GM10248 (cell line): ENCODE data around the gene POLR2B.
A peak's percentile ranks its signal among the peaks of the same experiment; 100 is the strongest.
"Not testable (repeated sequence)": the region's sequence is repeated elsewhere in the genome, so short reads cannot be mapped to it uniquely, and the experiment has no call there.

Experiments
- CTCF ChIA-PET: fragments of 300-600 bp; sonication (Branson Sonifier 250); formaldehyde crosslinking; extraction: SDS; loops from one replicate; lab custom pipeline; 2021; ENCODE audit warnings: antibody characterized with exemption; lab: Yijun Ruan, JAX
- POLR2A ChIA-PET: fragments of 350-650 bp; sonication (Branson Sonifier 250); formaldehyde crosslinking; extraction: SDS; loops from one replicate; lab custom pipeline; 2020; ENCODE audit warnings: antibody characterized with exemption; lab: Yijun Ruan, JAX
- DNase-seq: peaks from one replicate; pipeline ENCODE4 v3.0.0; 2012; ENCODE audit errors: extremely low spot score
- TF ChIP-seq, protein P1 (sequence below): IDR thresholded peaks from 2 replicates; pipeline ENCODE4 v1.5.1; 2012; ENCODE audit warnings: mild to moderate bottlenecking, low read depth; ENCODE audit errors: extremely low read depth, missing control alignments, control extremely low read depth

Gene POLR2B

DNA sequence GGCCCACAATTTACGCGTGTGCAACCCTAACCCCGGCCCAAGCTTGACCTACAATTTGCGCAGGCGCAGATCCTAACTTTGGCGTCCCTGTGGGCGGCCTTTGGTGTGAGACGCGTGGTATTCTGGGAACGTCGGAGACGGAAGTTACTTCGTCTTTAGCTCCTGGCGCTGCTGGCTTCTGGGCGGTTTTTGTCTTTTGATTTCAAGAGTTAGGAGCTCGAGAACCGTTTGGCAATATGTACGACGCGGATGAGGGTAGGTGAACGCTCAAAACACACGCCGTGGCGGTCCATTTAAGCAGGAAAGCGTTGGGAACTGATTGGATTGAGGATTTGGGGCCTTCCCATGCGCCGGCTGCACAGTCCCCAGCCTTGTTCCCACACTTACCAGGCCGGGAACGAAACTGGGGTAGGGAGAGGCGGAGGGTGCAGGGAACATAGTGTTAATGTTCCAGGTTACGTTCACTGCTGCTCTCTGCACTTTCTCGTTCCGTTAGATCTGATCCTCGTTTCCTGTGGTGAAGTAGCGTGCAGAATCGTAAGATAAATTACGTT lies at the start of gene POLR2B:
Gene POLR2B, plus strand, starts transcription at position 147 of the 554 bp plus-strand sequence. Its CDS starts 90 bp downstream, at position 237.
- TF ChIP-seq, protein P1, sequence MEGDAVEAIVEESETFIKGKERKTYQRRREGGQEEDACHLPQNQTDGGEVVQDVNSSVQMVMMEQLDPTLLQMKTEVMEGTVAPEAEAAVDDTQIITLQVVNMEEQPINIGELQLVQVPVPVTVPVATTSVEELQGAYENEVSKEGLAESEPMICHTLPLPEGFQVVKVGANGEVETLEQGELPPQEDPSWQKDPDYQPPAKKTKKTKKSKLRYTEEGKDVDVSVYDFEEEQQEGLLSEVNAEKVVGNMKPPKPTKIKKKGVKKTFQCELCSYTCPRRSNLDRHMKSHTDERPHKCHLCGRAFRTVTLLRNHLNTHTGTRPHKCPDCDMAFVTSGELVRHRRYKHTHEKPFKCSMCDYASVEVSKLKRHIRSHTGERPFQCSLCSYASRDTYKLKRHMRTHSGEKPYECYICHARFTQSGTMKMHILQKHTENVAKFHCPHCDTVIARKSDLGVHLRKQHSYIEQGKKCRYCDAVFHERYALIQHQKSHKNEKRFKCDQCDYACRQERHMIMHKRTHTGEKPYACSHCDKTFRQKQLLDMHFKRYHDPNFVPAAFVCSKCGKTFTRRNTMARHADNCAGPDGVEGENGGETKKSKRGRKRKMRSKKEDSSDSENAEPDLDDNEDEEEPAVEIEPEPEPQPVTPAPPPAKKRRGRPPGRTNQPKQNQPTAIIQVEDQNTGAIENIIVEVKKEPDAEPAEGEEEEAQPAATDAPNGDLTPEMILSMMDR: no peak
- POLR2A ChIA-PET: interaction anchor here (0.6 to 2.8 kb wide), 6 partner anchors 9 to 591 kb away, joined by 3 to 25 read pairs (median 4); partner anchors contain the start of genes AASDH and REST
- DNase-seq: peak; percentile 87
- CTCF ChIA-PET: interaction anchor here (0.9 to 4.4 kb wide), 7 partner anchors 9 to 185 kb away, joined by 3 to 26 read pairs (median 5); partner anchors contain the start of gene REST

DNA sequence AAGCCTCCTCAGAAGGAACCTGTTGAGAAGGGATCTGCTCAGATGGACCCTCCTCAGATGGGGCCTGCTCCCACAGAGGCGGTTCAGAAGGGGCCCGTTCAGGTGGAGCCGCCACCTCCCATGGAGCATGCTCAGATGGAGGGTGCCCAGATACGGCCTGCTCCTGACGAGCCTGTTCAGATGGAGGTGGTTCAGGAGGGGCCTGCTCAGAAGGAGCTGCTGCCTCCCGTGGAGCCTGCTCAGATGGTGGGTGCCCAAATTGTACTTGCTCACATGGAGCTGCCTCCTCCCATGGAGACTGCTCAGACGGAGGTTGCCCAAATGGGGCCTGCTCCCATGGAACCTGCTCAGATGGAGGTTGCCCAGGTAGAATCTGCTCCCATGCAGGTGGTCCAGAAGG lies 48.1 kb upstream of the POLR2B start:
- TF ChIP-seq, protein P1: no peak
- ChIA-PET POLR2A (no interaction called here), CTCF (no interaction called here)

DNA sequence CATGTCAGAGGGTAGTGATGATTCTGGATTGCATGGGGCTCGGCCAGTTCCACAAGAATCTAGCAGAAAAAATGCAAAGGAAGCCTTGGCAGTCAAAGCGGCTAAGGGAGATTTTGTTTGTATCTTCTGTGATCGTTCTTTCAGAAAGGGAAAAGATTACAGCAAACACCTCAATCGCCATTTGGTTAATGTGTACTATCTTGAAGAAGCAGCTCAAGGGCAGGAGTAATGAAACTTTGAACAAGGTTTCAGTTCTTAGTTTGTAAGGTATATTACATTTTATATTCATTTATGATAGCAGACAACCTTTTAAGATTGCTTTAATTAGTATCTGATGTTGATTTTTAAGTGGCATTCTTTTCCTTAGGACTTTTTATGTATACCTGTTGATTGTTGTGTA lies 46.8 kb upstream of the POLR2B start:
- TF ChIP-seq, protein P1: no peak
- ChIA-PET POLR2A (no interaction called here), CTCF (no interaction called here)
- no peak for DNase-seq

More for the DNA sequence above, 48.1 kb upstream of the POLR2B start:
- no peak for DNase-seq

DNA sequence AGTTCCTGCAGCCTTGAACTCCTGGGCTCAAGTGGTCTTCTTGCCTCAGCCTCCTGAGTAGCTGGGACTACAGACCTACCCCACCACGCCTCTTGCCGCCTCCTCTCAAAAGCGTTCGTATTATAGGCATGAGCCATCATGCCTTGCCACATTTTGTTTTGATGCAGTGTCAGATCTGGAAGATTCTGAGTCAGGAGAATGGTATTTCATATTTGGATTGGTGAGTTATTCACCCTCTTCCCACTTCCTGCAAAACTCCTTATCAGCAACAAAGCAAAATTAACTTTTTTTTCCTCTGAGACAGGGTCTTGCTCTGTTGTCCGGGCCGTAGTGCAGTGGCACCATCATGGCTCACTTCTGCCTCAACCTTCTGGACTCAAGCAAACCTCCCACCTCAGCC lies 41.4 kb upstream of the POLR2B start:
- POLR2A ChIA-PET: no interaction called here
- DNase-seq: no peak
- TF ChIP-seq, protein P1: no peak
- CTCF ChIA-PET: no interaction called here

DNA sequence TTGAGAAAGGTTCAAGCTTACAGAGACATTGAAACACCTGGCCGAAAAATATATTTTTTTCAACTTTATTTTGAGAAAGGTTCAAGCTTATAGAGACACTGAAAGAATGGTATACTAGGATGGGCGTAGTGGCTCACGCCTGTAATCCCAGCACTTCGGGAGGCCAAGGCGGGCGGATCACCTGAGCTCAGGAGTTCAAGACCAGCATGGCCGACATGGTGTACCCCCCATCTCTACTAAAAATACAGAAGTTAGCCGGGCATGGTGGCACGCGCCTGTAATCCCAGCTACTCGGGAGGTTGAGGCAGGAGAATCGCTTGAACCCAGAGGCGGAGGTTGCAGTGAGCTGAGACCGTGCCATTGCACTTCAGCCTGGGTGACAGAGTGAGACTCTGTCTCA lies 38.9 kb upstream of the POLR2B start:
- DNase-seq, POLR2A ChIA-PET: not testable (repeated sequence)
- CTCF ChIA-PET: interaction anchor here (1.5 kb wide), 1 partner anchor 18 kb away, joined by 4 read pairs; no protein-coding TSS in a partner anchor

DNA sequence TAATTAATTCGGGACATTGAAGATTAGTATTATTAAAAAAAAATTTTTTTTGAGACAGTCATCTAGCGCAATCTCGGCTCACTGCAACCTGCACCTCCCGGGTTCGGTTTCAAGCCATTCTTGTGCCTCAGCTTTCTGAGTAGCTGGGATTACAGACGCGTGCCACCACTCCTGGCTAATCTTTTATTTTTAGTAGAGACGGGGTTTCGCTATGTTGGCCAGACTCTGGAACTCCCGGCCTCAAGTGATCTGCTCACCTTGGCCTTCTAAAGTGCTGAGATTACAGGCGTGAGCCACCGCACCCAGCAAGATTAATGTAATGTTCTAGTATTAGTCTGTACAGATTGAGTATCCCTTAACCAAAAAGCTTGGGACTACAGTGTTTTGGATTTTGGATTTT lies 38.3 kb upstream of the POLR2B start:
- no peak for DNase-seq
- POLR2A ChIA-PET: no interaction called here
- TF ChIP-seq, protein P1: no peak
- CTCF ChIA-PET: interaction anchor here (1.5 kb wide), 1 partner anchor 18 kb away, joined by 4 read pairs; no protein-coding TSS in a partner anchor

DNA sequence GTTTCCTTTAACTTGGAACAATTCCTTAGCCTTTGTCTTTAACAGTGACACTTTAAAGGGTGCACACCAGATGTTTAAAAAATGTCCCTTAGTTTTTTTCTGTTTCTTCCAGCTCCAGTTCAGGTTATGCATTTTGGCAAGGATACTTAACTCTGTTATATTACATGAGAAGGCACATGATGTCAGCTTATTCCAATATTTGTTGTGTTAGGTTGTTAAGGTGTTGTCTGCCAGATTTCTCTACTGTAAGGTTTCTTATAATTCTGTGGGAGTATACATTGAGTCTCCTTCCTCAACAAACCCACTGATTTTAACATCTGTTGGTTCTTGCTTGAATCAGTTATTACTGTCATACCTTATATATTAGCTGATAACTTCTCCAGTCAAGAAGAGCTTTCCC lies 37.7 kb upstream of the POLR2B start:
- TF ChIP-seq, protein P1: no peak
- no peak for DNase-seq
- ChIA-PET POLR2A (no interaction called here), CTCF (interaction anchor here (1.1 kb wide), 1 partner anchor 18 kb away, joined by 3 read pairs; no protein-coding TSS in a partner anchor)
